ENCODE data around the gene PPP1R18.

The PPP1R18 gene

DNA sequence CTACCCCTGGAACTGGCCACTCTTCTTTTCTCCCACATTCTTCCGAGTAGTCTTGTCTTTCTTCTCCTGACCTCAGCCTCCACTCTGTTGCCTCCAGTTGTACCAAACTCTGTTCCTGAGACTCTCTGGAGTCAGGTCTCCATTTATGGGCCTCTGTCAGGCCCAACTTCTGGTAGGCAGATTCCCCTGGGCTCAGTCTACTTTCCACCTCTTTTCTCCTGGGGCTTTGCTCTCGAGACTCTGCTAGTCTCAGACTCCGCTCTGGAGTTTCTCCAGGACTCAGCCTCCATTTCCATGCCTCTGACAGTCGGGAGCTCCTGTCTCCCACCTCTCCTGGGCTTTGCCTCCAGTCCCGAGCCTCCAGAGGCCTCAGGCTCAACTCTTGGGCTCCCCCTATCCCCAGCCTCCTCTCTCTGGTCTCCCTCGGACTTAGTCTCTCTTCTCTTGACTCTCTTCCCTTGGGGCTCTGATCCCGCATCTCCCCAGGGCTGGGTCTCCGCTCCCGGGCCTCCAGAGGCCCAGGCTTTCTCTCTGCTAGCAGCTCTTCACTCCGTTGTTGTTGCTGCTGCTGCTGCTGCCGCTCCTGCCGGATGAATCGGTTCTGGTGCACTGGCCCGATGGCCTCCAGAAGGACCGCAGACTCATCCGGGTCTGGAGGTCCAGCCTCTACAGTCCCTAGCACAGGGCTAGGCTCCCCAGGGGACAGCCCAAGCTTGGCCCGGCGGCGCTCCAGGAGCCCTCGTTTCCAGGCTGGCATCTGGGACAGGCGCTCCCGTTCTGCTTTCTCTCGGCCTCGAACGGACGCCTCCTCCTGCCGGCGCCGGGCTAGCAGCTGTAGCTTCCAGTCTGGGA, 1.1 kb downstream of the PPP1R18 start:
- H3K4me3 ChIP-seq (replicated peaks; ENCODE audit: low read depth, low read length), result peak overlapping the region; percentile 79
- no peak for DNase-seq (ENCODE audit: extremely low read depth, low read depth)
- TF ChIP-seq, protein P1, sequence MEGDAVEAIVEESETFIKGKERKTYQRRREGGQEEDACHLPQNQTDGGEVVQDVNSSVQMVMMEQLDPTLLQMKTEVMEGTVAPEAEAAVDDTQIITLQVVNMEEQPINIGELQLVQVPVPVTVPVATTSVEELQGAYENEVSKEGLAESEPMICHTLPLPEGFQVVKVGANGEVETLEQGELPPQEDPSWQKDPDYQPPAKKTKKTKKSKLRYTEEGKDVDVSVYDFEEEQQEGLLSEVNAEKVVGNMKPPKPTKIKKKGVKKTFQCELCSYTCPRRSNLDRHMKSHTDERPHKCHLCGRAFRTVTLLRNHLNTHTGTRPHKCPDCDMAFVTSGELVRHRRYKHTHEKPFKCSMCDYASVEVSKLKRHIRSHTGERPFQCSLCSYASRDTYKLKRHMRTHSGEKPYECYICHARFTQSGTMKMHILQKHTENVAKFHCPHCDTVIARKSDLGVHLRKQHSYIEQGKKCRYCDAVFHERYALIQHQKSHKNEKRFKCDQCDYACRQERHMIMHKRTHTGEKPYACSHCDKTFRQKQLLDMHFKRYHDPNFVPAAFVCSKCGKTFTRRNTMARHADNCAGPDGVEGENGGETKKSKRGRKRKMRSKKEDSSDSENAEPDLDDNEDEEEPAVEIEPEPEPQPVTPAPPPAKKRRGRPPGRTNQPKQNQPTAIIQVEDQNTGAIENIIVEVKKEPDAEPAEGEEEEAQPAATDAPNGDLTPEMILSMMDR (IDR thresholded peaks at IDR 0.05; ENCODE audit: low read depth, low read length, missing control alignments), result peak; percentile 27

- TF ChIP-seq, protein P1 (IDR thresholded peaks at IDR 0.05; ENCODE audit: low read depth, low read length, missing control alignments), result no peak
- no peak for DNase-seq (ENCODE audit: extremely low read depth, low read depth)
- H3K4me3 ChIP-seq (replicated peaks; ENCODE audit: low read depth, low read length), result peak overlapping the region; percentile 79
Observed at GRCh38 chr6:30684386-30685156, 1.9 kb downstream of the PPP1R18 start.

- TF ChIP-seq, protein P1 (IDR thresholded peaks at IDR 0.05; ENCODE audit: low read depth, low read length, missing control alignments), result no peak
- no peak for DNase-seq (ENCODE audit: extremely low read depth, low read depth)
- peak overlapping the region; percentile 79 for H3K4me3 ChIP-seq (replicated peaks; ENCODE audit: low read depth, low read length)
Observed at GRCh38 chr6:30683980-30684338, 2.5 kb downstream of the PPP1R18 start.

DNA sequence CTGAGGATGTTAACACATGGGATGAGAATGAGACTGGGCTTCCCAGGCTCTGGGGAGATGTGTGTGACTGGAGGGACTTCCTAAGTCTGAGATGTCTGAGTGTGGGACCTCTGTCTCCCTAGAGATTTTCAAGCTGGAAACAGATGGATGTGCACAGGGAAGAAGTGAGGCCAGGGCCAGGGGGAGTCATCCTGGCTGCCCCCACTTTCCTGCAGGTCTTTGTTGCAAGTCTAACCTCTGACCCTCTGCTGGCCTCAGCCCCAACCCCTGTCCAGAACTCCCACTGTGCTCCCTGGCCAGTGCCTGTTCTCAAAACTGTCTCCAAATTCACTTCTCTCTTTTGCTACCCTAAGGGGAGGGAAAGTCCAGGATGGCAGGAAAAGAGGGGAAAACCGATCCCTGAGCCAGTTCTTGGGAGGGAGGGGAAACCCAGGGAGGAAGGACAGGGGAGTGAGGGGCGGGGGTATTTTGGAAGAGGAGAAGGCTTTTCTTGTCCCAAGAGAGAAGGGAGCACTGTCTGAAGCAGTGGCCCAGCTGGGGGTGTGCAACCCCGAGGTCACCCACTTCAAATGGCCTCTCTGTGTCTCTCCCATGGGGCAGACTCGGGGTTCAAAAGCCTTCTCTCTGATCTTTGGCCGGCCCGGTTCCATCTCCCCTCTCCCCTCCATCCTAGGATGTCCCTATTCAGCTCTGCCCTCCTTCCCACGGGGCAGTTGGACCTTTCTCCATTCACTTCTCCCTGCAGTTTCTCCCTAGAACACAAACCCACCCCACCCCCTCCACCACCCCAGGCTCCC, 3.1 kb downstream of the PPP1R18 start:
- no peak for DNase-seq (ENCODE audit: extremely low read depth, low read depth)
- peak overlapping the region; percentile 79 for H3K4me3 ChIP-seq (replicated peaks; ENCODE audit: low read depth, low read length)
- TF ChIP-seq, protein P1 (IDR thresholded peaks at IDR 0.05; ENCODE audit: low read depth, low read length, missing control alignments), result no peak

DNA sequence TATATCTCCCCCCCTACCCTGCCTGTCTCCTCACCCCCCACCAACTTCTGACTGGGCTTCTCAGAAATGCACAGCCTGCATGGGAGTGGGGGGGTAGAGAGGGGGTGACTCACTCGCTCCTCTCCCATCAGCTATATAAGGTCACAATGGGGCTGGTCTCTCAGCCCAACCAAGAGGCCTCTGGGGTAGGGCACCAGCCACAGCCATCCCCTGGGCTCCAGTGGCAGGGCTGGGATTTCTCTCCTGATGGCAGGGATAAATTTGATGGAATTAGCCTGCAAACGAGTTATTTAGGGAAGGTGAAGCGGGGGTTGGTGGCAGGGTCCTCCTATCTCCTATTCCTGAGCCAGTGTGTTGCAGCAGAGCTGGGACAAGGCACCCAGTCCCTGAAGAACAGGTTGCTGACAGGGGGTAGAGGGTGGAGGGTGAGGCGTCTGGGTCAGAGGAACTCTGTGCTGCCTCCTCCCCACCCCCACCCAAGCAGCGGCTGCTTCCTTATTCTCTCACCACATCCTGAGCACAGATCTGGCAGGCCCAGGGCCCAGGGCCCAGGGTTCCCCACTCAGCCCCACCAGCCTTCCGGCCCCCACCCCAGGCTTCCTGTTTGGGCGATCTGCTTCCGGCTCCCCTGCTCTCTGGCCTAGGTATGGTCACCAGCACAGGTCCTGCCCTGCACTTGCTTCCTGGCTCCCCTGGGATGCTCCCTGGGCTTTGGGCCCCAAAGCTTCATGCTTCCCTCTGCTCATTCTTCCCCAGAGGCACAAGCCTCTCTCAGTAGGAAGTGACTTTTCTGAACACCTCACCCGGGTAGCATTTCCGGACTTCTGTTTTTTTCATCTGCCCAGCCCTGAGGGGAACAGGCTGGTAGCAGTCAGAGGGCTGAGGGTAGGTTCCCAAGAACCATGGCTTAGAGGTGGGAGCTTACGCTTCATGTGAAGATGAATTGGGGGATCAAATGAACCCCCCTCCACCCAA, 4.0 kb downstream of the PPP1R18 start:
- DNase-seq (ENCODE audit: extremely low read depth, low read depth), result peak; percentile 59
- H3K4me3 ChIP-seq (replicated peaks; ENCODE audit: low read depth, low read length), result peak overlapping the region; percentile 79
- TF ChIP-seq, protein P1 (IDR thresholded peaks at IDR 0.05; ENCODE audit: low read depth, low read length, missing control alignments), result no peak

Data from HFF-Myc (cell line).